Kidney epithelial cell (primary cell): ENCODE results near the gene SP9. TPM values are rescaled to one million over a fixed set of nuclear protein-coding genes. Genes with fewer than 3 reads are reported as not detected.
A peak's percentile ranks its signal among the peaks of the same experiment; 100 is the strongest.

Experiments used
- DNase-seq: peaks from one replicate; pipeline ENCODE4 v3.0.0-alpha.2; 2010; ENCODE audit warnings: low read depth
- H3K27me3 ChIP-seq: 2 replicates; pipeline ENCODE4 v1.6.0; 2011; ENCODE audit warnings: low read length; ENCODE audit not compliant: control insufficient read depth, insufficient read depth
- H3K36me3 ChIP-seq: 2 replicates; pipeline ENCODE4 v1.5.1; 2011; ENCODE audit warnings: low read length; ENCODE audit not compliant: control insufficient read depth, insufficient read depth
- H3K4me3 ChIP-seq: 2 replicates; pipeline ENCODE4 v1.5.1; 2011; ENCODE audit warnings: low read depth, mild to moderate bottlenecking, control low read depth, low read length
- CTCF ChIP-seq: IDR thresholded peaks from 2 replicates; pipeline ENCODE4 v1.5.1; 2011; ENCODE audit warnings: mild to moderate bottlenecking, moderate library complexity, low read length, control low read depth, inconsistent platforms; ENCODE audit not compliant: insufficient read depth, poor library complexity, severe bottlenecking
- total RNA-seq: library from RNA; depleted of rRNA; stranded (reverse); fragments of >200 nt; gene quantifications from 2 replicates; pipeline ENCODE4 v1.2.3, GENCODE V29; 2015

SP9 gene
- total RNA-seq, 1 donor from 2014 or later: not detected

GRCh38 chr2:174339561-174340399 is 5.0 kb downstream of the SP9 start:
- Histone ChIP-seq H3K27me3 (peaks cover 87% of the 10 kb centered on the region), H3K4me3 (no peak overlapping the region), H3K36me3 (no peaks in the 10 kb centered on the region)
- TF ChIP-seq CTCF: no peak
- DNase-seq: no peak

- Histone ChIP-seq H3K4me3 (no peak overlapping the region), H3K27me3 (peaks cover 79% of the 10 kb centered on the region), H3K36me3 (no peaks in the 10 kb centered on the region)
- TF ChIP-seq CTCF: no peak
- DNase-seq: no peak
Measured at GRCh38 chr2:174340400-174341292, 5.9 kb downstream of the SP9 start.

GRCh38 chr2:174341293-174341994 is 6.7 kb downstream of the SP9 start:
- H3K27me3 ChIP-seq: peaks cover 71% of the 10 kb centered on the region
- no peak overlapping the region for H3K4me3 ChIP-seq
- TF ChIP-seq CTCF: peak; percentile 98
- peak; percentile 32 for DNase-seq
- H3K36me3 ChIP-seq: no peaks in the 10 kb centered on the region

- no peak overlapping the region for H3K4me3 ChIP-seq
Measured at GRCh38 chr2:174341995-174342685, 7.4 kb downstream of the SP9 start.

More at GRCh38 chr2:174341995-174342685, 7.4 kb downstream of the SP9 start:
- no peak for TF ChIP-seq CTCF
- Histone ChIP-seq H3K36me3 (no peaks in the 10 kb centered on the region), H3K27me3 (peaks cover 65% of the 10 kb centered on the region)
- no peak for DNase-seq
